Endothelial cell of hepatic sinusoid (primary cell): ENCODE results near the gene TIAM2.

ENCODE experiments used
- in situ Hi-C: cut with HindIII; loops from 2 replicates; pipeline ENCODE4 v1.10.0; 2017; ENCODE audit warnings: low sequenced_read_pairs

Gene TIAM2

GRCh38 chr6:155054491-155055250, 59.6 kb downstream of the TIAM2 start:
- in situ Hi-C loops = no loop called here

DNA sequence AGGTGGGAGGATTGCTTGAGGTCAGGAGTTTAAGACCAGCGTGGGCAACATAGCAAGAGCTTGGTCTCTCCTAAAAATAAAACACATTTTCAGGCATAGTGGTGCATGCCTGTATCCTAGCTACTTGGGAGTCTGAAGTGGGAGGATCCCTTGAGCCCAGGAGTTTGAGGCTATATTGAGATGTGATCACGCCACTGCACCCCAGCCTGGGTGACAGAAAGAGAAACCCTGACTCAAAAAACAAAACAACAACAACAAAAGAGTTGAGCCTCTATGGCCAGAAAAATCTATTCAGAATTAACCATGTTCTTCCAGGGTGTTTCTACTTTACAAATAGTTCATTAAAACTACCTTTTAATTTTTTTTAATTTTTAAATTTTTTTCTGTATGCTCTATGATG, 60.6 kb downstream of the TIAM2 start:
- in situ Hi-C loops = no loop called here

- in situ Hi-C loops = no loop called here
These were observed 61.6 kb downstream of the TIAM2 start for GRCh38 chr6:155056756-155057155.

DNA sequence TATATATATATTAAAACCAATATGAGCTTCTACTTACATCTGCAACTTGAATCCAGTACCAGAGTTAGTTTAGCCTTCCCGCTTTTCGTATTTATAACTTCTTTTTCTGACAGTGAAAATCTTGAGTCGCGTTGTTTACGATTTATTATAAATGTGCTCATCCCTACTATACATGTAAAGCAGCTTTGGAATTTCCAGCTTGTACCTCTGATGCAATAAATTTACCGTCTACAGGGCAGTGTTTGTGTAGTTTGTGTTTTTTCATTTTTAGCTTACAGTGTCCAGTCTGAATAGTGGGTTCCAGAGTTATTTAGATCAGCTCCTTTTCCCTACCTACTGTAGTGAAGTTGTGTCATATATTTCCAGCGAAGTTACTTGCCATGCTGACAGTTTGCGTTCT, 66.3 kb downstream of the TIAM2 start:
- in situ Hi-C loops = no loop called here

- in situ Hi-C loops = no loop called here
These were observed 67.8 kb downstream of the TIAM2 start for GRCh38 chr6:155062866-155063341.

DNA sequence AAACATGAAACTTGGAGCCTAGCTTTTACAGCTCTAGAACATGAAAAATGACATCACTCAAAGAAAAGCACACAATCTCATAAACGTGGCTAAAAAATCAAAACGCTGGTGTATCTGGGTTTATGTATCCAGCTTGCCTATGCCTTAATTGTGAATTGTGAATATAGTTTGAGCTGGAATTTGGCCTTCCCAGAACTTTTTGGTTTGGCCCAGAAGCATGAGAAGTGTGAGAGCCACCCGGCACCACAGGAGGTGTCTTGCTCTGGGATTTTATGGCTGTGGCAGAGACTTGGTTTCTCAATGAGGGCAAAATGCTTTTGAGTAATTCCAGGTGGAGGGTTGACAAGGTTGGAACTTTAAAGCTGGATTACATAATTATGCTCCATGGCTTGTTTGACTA, 69.2 kb downstream of the TIAM2 start:
- in situ Hi-C loops = no loop called here

GRCh38 chr6:155066361-155066760, 71.2 kb downstream of the TIAM2 start:
- in situ Hi-C loops = no loop called here

- in situ Hi-C loops = no loop called here
These were observed 72.0 kb downstream of the TIAM2 start for GRCh38 chr6:155066921-155067680.

DNA sequence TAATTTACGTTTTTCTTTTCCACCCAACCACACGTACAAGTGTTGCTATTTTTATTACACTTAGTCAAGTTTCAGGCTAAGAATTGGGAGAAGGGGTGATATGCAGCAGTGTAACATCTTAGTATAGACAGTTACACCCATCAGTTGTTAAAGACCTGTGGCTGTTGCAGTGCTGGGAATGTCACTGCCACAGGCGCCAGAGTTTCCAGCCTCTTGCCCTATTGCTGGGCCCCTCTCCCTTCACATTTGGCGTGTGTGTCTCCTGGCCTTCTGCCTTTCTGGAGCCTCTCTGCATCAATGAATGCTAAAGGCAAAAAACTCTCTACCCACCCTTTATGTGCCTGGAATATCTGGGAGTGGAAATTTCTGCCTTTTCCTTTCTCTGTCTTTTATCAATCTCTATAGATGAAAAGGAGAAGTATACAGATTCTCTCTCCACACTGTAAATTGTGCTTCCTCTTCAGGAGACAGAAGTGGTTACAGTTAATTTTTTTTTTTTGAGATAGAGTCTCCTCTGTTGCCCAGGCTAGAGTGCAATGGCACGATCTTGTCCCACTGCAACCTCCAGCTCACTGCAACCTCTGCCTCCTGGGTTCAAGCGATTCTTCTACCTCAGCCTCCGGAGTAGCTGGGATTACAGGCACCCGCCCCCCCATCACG, 73.0 kb downstream of the TIAM2 start:
- in situ Hi-C loops = no loop called here

- in situ Hi-C loops = no loop called here
These were observed 74.4 kb downstream of the TIAM2 start for GRCh38 chr6:155069543-155069942.

GRCh38 chr6:155075930-155076695, 81.0 kb downstream of the TIAM2 start:
- in situ Hi-C loops = no loop called here

DNA sequence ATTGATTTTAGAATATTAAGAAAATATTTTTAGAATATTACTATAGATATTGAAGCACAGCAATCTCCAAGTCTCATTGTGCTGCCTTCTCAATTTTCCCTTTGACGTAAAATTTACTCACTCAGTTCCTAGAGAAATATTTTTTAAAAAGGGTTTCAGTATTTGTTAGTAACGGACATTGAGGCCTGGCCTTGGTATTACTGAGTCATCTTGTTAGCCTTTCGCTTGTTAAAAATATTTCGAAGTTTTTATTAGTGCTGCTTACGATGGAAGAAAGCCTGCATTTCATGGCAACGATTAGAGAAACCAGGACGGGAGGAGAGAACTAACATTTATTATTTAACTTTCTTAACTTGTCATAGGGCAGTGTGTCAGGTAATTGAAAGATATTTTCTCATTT, 82.2 kb downstream of the TIAM2 start:
- in situ Hi-C loops = no loop called here

DNA sequence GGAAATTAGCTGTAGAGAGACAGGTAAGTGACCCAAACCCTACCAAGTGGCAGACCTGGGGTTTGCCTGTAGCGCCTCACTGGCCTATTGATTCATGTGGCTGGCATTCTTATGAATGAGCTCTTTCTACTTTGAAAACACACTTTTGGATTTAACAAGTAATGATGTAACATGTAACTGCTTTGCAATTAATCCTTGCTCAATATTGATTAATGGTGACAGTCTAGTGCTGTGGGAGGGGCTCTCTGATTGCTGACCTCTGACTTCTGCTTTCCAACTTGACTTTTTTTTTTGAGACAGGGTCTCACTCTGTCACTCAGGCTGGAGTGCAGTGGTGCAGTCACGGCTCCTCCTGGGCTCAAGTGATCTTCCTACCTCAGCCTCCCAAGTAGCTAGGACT, 82.7 kb downstream of the TIAM2 start:
- in situ Hi-C loops = no loop called here

DNA sequence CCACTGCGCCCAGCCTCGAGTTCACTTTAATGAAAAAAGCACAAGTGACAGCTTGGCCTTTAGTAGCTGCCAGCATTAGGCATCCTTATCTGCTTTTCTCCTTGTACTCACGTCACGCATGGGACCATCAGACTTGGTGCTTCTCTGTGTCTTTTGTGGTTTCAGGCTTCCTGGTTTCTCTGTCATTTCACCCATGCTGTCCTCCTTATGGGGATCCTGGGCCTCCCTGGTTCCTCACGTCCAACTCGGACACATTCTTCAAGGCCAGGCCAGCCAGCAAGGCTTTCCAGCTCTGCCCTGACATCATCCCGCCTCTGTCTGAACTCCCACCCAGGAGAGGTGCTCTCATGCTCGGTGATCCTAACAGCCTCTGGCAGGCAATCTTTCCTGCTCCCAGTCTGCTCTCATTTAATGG, 83.2 kb downstream of the TIAM2 start:
- in situ Hi-C loops = no loop called here

DNA sequence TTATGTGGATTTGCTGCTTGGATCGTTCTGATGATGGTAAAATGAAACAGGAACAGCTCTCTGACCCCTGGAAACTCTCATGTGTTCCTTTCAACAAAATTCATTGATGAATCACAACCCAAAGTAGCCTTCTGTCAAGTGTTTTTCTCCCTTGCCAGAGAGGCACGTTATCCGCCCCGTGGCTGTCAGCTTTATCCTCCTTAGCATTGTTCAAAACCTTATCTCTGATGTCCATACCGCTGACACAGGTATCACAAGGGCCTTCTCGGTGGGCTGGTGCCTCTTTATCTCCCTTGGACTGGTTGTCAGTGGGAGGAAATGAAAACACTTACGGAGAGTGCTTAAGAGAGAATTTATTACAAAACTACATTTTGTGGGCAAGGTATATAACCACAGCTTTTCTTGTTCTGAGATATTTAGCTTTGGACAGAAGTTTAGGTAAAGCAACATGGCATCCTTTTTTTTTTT, 84.9 kb downstream of the TIAM2 start:
- in situ Hi-C loops = no loop called here

DNA sequence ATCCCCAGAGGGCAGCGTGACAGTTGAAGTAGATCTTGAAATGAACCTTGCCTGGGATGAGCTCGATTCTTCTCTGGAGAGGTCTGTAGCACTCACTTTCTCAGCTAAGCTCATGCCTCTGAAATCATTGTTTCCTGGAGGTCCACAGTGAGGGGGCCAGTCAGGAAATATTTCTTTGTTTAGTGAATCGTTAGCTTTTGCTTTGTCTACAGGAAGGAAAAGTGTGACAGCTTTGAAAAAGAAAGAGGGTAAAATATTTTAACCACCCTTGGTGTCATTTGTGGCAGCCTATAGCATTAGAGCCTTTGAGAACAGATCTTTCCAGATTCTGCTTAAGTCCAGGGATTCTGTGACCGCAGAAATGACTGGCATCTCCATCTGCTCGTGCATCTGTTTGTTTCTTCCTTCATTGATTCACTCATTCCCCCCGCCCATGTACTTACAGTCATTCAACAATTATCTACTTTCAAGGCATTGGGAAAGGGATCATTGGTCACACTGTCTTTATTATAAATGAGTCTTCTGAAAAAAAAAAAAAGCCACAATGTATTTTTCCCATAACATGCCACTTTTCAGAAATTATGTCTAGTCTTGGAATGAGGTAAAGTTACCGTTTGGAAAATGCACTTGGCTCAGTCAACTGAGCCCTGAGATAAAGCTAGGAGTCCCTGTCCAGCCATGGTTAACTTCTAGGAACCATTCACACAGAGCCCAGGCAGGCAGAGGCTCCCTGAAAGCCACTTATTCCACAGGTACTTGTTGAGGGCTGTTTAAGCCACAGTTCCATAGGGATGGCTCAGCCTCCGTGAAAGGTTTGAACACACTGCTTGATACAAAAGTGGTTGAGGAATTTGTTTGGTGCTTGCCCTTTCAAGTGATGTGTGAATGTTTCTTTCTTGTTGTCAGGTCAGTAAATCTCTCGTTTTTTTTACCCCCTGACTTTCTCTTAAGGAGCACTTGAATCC, 86.0 kb downstream of the TIAM2 start:
- in situ Hi-C loops = no loop called here

DNA sequence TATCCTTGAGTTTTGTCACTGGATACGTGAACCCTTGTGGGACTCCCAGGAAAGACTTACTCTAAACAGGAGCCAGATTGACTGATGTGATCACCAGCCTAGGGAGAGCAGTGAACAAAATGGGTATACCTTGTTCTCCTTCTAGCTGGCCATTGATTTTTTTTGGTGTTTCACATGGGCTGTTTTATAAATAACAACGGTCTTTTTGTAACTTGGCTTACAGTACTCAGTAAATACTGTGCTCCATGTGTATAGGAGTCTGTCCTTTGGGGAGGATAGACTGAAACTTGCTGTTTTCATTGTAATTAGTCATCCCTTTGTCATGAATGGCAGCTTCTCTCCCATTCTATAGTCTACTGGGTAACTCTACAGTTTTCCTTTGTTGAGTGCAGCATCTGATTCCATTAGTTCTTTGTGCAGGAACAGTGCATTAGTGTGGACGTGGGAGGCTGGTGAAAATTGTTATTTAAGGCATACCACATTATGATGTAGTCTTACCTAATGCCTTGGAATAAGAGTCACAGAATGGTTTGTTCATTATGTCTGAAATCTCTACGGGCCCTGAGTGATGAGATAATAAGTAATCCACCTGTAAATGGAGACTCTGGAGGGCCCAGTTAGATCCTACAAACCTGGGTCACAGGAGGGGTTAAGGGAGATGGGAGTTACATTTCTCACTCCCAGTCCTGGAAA, 89.5 kb downstream of the TIAM2 start:
- in situ Hi-C loops = no loop called here

- in situ Hi-C loops = no loop called here
These were observed 90.6 kb downstream of the TIAM2 start for GRCh38 chr6:155085582-155086257.

DNA sequence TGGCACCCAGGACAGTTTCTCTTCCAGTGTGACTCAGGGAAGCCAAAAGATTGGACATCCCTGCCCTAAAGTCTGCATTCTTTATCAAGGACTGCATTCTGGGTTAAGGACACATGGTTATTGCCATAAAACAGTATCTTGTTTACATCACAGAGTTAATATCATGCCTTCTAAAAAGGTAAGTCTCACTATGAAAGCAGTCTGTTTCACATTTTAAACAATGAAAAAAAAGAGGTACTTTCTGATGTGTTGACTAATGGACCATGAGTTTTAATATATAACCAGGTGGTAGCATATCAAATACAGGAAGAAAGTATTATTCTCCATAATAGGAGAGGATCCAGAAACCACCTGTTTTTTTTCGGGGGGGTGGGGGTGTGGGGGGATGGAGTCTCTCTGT, 93.7 kb downstream of the TIAM2 start:
- in situ Hi-C loops = no loop called here
